ENCODE results near the gene WASHC2A. TPM values are rescaled to one million over a fixed set of nuclear protein-coding genes. Genes with fewer than 3 reads are reported as not detected.
"Not testable (repeated sequence)": the region's sequence is repeated elsewhere in the genome, so short reads cannot be mapped to it uniquely, and the experiment has no call there.

Gene WASHC2A
- total RNA-seq, 2 experiments from 2014 or later = 17.5 to 36.7 TPM

DNA sequence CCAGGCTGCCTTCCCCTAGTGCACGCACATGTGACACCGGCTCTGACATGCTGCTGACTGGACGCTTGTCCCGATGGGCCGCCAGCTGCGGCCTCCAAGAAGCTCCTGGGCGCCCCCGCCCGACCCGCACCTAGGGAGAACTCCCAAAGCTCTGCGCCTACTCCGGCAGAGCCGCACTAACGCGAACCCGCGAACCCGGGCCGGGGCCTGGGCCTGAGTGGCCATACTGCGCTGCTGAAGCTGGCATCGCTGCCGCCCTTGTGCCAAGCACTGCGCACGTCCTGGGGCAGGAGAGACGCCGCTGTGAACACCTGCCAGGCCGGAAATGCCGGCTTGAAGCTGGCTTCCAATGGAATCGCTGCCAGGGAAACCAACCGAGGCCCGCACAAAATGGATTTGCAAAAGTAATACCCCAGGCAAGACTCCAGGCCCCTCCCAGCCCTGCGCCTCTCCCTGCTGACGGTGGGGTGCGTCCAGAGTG, 85.1 kb downstream of the WASHC2A start:
- no peak for DNase-seq (ENCODE audit: low spot score)
- no peak overlapping the region for H3K4me2 ChIP-seq (ENCODE audit: low read length)
- no peak overlapping the region for H3K4me3 ChIP-seq (ENCODE audit: low read depth, low read length, poor library complexity, severe bottlenecking)
- intact Hi-C loops (cut with micrococcal nuclease; ENCODE audit: unreplicated experiment) = no loop called here
- H3K27ac ChIP-seq (ENCODE audit: low read depth, low read length, poor library complexity, severe bottlenecking) = no peak overlapping the region
- H3K9me2 ChIP-seq (ENCODE audit: insufficient read depth, low read length) = no peaks in the 10 kb centered on the region
- ChIA-PET POLR2A (no interaction called here), CTCF (ENCODE audit: unreplicated experiment) (no interaction called here)
- no peaks in the 10 kb centered on the region for H3K4me1 ChIP-seq (ENCODE audit: insufficient read depth, low read length, poor library complexity, severe bottlenecking)
- no peaks in the 10 kb centered on the region for H3K79me2 ChIP-seq (ENCODE audit: insufficient read depth, low read depth, low read length)
- no peaks in the 10 kb centered on the region for H3K9me3 ChIP-seq (ENCODE audit: low read length)
- H4K20me1 ChIP-seq (ENCODE audit: insufficient read depth, low read length) = no peaks in the 10 kb centered on the region
- no peak overlapping the region for H2AFZ ChIP-seq (ENCODE audit: low read length)
- TF ChIP-seq EZH2phosphoT487 (IDR thresholded peaks at IDR 0.05; ENCODE audit: borderline replicate concordance, low read depth, low read length) (no peak), CTCF (conservative IDR thresholded peaks at IDR 0.05; ENCODE audit: low read length) (no peak)
- H3K36me3 ChIP-seq (ENCODE audit: insufficient read depth, low read length) = no peaks in the 10 kb centered on the region
- BruUV-seq (replicated peaks) = no TSS peak

DNA sequence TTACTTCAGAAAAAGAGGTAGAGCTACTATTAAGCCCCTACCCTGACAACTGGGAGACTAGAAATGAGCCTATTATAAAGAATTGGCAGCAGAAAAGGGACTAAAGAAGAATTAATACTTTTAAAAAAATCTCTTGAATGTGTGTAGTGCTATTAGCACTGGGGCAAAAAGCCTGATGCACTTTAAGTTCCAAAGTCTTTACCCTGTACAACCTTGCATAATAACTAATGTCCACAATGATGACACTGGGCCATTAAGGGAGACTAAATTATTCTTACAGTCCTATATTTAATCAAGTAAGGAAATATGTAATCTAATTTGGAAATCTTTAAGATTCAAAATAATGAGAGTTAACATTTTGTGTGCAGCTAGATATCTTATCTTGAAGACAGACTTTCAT, 90.1 kb downstream of the WASHC2A start:
- H3K9me2 ChIP-seq (ENCODE audit: insufficient read depth, low read length); intact Hi-C loops (cut with micrococcal nuclease; ENCODE audit: unreplicated experiment); CTCF ChIA-PET (ENCODE audit: unreplicated experiment); H3K79me2 ChIP-seq (ENCODE audit: insufficient read depth, low read depth, low read length); H3K36me3 ChIP-seq (ENCODE audit: insufficient read depth, low read length); H3K9me3 ChIP-seq (ENCODE audit: low read length); H4K20me1 ChIP-seq (ENCODE audit: insufficient read depth, low read length); H3K4me2 ChIP-seq (ENCODE audit: low read length); POLR2A ChIA-PET; H3K27ac ChIP-seq (ENCODE audit: low read depth, low read length, poor library complexity, severe bottlenecking); H2AFZ ChIP-seq (ENCODE audit: low read length); H3K4me3 ChIP-seq (ENCODE audit: low read depth, low read length, poor library complexity, severe bottlenecking); DNase-seq (ENCODE audit: low spot score); H3K4me1 ChIP-seq (ENCODE audit: insufficient read depth, low read length, poor library complexity, severe bottlenecking); BruUV-seq (replicated peaks): not testable (repeated sequence)

DNA sequence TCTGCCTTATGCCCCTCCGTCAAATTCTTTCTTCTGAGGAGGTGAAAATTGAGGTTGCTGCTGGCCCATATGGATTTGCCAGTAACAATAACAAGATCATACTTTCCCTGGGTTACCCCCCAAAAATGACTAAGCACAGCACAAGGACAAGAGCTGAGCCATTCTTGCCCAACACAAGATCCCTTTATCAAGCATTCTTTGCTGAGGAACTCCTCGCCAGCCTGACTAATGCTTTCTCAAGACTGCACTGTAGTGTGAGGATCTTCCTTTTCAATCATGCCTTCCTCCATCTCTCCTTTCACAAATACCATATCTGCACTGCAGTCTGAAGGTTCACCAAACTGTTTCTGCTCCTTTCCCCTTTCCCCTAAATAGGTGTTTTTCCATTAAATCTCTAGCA, 92.1 kb downstream of the WASHC2A start:
- H3K4me2 ChIP-seq (ENCODE audit: low read length) = not testable (repeated sequence)

DNA sequence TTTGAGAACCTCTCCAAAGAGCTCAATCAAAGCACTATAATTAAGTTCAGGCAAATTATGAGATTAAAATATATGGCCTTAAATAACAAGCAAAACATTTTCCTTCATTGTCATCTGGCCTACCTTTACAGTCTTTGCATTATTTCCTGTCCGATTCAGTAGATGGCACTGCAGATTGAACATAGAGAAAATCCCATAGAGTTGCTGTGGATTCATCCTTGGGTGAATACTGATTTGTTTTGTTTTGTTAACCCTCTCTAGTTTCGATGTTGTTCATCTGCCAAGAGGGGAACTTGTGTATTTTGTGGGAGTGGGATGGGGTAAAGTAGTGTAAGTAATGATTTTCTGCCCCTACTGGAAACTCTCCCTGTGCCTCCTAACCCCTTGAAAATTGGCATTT, 97.3 kb downstream of the WASHC2A start:
- H4K20me1 ChIP-seq (ENCODE audit: insufficient read depth, low read length); H3K36me3 ChIP-seq (ENCODE audit: insufficient read depth, low read length); H3K9me2 ChIP-seq (ENCODE audit: insufficient read depth, low read length); H2AFZ ChIP-seq (ENCODE audit: low read length); H3K4me1 ChIP-seq (ENCODE audit: insufficient read depth, low read length, poor library complexity, severe bottlenecking); H3K9me3 ChIP-seq (ENCODE audit: low read length); BruUV-seq (replicated peaks); H3K4me2 ChIP-seq (ENCODE audit: low read length); DNase-seq (ENCODE audit: low spot score); CTCF ChIA-PET (ENCODE audit: unreplicated experiment); H3K4me3 ChIP-seq (ENCODE audit: low read depth, low read length, poor library complexity, severe bottlenecking); H3K27ac ChIP-seq (ENCODE audit: low read depth, low read length, poor library complexity, severe bottlenecking); intact Hi-C loops (cut with micrococcal nuclease; ENCODE audit: unreplicated experiment); H3K79me2 ChIP-seq (ENCODE audit: insufficient read depth, low read depth, low read length); POLR2A ChIA-PET: not testable (repeated sequence)

More for the DNA sequence above, 92.1 kb downstream of the WASHC2A start:
- DNase-seq (ENCODE audit: low spot score); H2AFZ ChIP-seq (ENCODE audit: low read length); H3K36me3 ChIP-seq (ENCODE audit: insufficient read depth, low read length); H3K4me1 ChIP-seq (ENCODE audit: insufficient read depth, low read length, poor library complexity, severe bottlenecking); intact Hi-C loops (cut with micrococcal nuclease; ENCODE audit: unreplicated experiment); H3K79me2 ChIP-seq (ENCODE audit: insufficient read depth, low read depth, low read length); BruUV-seq (replicated peaks); H3K9me2 ChIP-seq (ENCODE audit: insufficient read depth, low read length); CTCF ChIA-PET (ENCODE audit: unreplicated experiment); H4K20me1 ChIP-seq (ENCODE audit: insufficient read depth, low read length); H3K4me3 ChIP-seq (ENCODE audit: low read depth, low read length, poor library complexity, severe bottlenecking); H3K27ac ChIP-seq (ENCODE audit: low read depth, low read length, poor library complexity, severe bottlenecking); H3K9me3 ChIP-seq (ENCODE audit: low read length); POLR2A ChIA-PET: not testable (repeated sequence)

DNA sequence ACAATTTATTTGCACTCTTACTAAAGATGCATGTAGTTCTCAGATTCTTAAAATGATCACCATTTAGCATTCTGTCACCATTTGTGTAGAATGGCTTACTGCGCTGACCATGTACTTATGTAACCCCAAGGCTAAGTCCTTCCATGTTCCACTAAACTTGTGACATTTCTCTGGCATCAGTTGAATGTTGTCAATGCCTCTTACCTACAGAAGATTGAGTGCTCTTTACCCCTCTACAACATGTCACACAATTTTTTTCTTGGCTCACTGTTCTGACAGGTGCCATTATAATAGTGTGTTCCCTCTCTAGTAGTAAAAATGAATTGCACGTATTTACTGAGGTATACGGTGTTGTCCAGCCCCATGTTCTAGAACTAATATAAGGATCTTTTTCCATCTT, 100.1 kb downstream of the WASHC2A start:
- BruUV-seq (replicated peaks); DNase-seq (ENCODE audit: low spot score); intact Hi-C loops (cut with micrococcal nuclease; ENCODE audit: unreplicated experiment): not testable (repeated sequence)

GRCh38 chr10:50169506-50169905, 101.8 kb downstream of the WASHC2A start:
- H3K4me2 ChIP-seq (ENCODE audit: low read length); H3K27ac ChIP-seq (ENCODE audit: low read depth, low read length, poor library complexity, severe bottlenecking); H3K36me3 ChIP-seq (ENCODE audit: insufficient read depth, low read length); H3K4me3 ChIP-seq (ENCODE audit: low read depth, low read length, poor library complexity, severe bottlenecking); H2AFZ ChIP-seq (ENCODE audit: low read length); H3K9me2 ChIP-seq (ENCODE audit: insufficient read depth, low read length); H3K9me3 ChIP-seq (ENCODE audit: low read length); BruUV-seq (replicated peaks); H4K20me1 ChIP-seq (ENCODE audit: insufficient read depth, low read length); DNase-seq (ENCODE audit: low spot score); intact Hi-C loops (cut with micrococcal nuclease; ENCODE audit: unreplicated experiment); POLR2A ChIA-PET; H3K4me1 ChIP-seq (ENCODE audit: insufficient read depth, low read length, poor library complexity, severe bottlenecking); CTCF ChIA-PET (ENCODE audit: unreplicated experiment); H3K79me2 ChIP-seq (ENCODE audit: insufficient read depth, low read depth, low read length): not testable (repeated sequence)

More for the DNA sequence above, 100.1 kb downstream of the WASHC2A start:
- H3K4me2 ChIP-seq (ENCODE audit: low read length); H3K4me3 ChIP-seq (ENCODE audit: low read depth, low read length, poor library complexity, severe bottlenecking); POLR2A ChIA-PET; H4K20me1 ChIP-seq (ENCODE audit: insufficient read depth, low read length); H3K36me3 ChIP-seq (ENCODE audit: insufficient read depth, low read length); H3K27ac ChIP-seq (ENCODE audit: low read depth, low read length, poor library complexity, severe bottlenecking); H3K9me2 ChIP-seq (ENCODE audit: insufficient read depth, low read length); CTCF ChIA-PET (ENCODE audit: unreplicated experiment); H3K9me3 ChIP-seq (ENCODE audit: low read length); H3K79me2 ChIP-seq (ENCODE audit: insufficient read depth, low read depth, low read length); H3K4me1 ChIP-seq (ENCODE audit: insufficient read depth, low read length, poor library complexity, severe bottlenecking); H2AFZ ChIP-seq (ENCODE audit: low read length): not testable (repeated sequence)
